HepG2 (cell line): ENCODE data around the gene CCDC33. TPM values are rescaled to one million over a fixed set of nuclear protein-coding genes. Genes with fewer than 3 reads are reported as not detected.

Source experiments
- CBX2 ChIP-seq, 2 experiments: fragments of 200-600 bp in 1 of 2; sonication (generic); formaldehyde crosslinking in 1 of 2; IDR thresholded peaks; 2 replicates each; pipeline versions ENCODE4 v1.7.0 to v1.8.1; 2018 to 2022; ENCODE audit warnings: low read depth in 2 of 2, low read length in 1 of 2, mild to moderate bottlenecking in 1 of 2, missing genetic modification reagents in 1 of 2
- CEBPG ChIP-seq: IDR thresholded peaks from 2 replicates; pipeline ENCODE4 v1.6.1; 2016
- HOXA3 ChIP-seq: sonication (generic); formaldehyde crosslinking; IDR thresholded peaks from 2 replicates; pipeline ENCODE4 v1.5.0; 2020; ENCODE audit warnings: missing genetic modification reagents
- RCOR2 ChIP-seq: IDR thresholded peaks from 2 replicates; pipeline ENCODE4 v1.6.1; 2016; ENCODE audit warnings: missing biosample characterization, missing genetic modification reagents
- SIN3B ChIP-seq: fragments of 150-350 bp; IDR thresholded peaks from 2 replicates; pipeline ENCODE4 v1.6.1; 2014; ENCODE audit warnings: low read length
- STAG1 ChIP-seq: sonication (generic); formaldehyde crosslinking; IDR thresholded peaks from 2 replicates; pipeline ENCODE4 v1.4.0; 2020; ENCODE audit warnings: missing genetic modification reagents
- THYN1 ChIP-seq: sonication (generic); formaldehyde crosslinking; IDR thresholded peaks from 2 replicates; pipeline ENCODE4 v1.8.1; 2023; ENCODE audit warnings: low read depth, mild to moderate bottlenecking, moderate library complexity, missing genetic modification reagents, borderline replicate concordance
- ZNF331 ChIP-seq: sonication (generic); formaldehyde crosslinking; IDR thresholded peaks from 2 replicates; pipeline ENCODE4 v1.4.0; 2020; ENCODE audit warnings: missing genetic modification reagents
- polyA plus RNA-seq, 8 experiments: library from polyadenylated mRNA; depleted of rRNA in 3 of 8; stranded (reverse) in 7 of 8; unstranded in 1 of 8; fragments of >200 nt; fragmentation: Illumina TruSeq in 4 of 8; extraction: Trizol in 4 of 8; gene quantifications; 2 replicates each; pipeline versions ENCODE4 v1.2.1 to v1.2.3, GENCODE V29; 2011 to 2016; ENCODE audit warnings: low read depth in 4 of 8, missing spikeins in 1 of 8, mixed read lengths in 1 of 8; ENCODE audit not compliant: insufficient read depth in 1 of 8
- total RNA-seq, 5 experiments: library from RNA; depleted of rRNA; stranded (reverse); fragments of >200 nt; fragmentation: Illumina TruSeq; extraction: Trizol; gene quantifications; 2 replicates each; pipeline ENCODE4 v1.2.3, GENCODE V29; 2016; ENCODE audit warnings: low read depth in 1 of 5
- TF ChIP-seq, protein P1 (sequence below), 2 experiments: sonication (generic) in 1 of 2; formaldehyde crosslinking in 1 of 2; IDR thresholded peaks; 2 replicates each; pipeline versions ENCODE4 v1.6.1 to v1.9.0; 2014 to 2022; ENCODE audit warnings: antibody characterized with exemption in 1 of 2, borderline replicate concordance in 1 of 2, inconsistent platforms in 1 of 2, low read depth in 1 of 2, missing genetic modification reagents in 1 of 2
- TF ChIP-seq, protein P2 (sequence below): sonication (generic); formaldehyde crosslinking; IDR thresholded peaks from 2 replicates; pipeline ENCODE4 v1.5.0; 2020; ENCODE audit warnings: mild to moderate bottlenecking, missing genetic modification reagents, borderline replicate concordance
- TF ChIP-seq, protein P3 (sequence below): sonication (generic); formaldehyde crosslinking; IDR thresholded peaks from 2 replicates; pipeline ENCODE4 v1.9.0; 2022; ENCODE audit warnings: missing genetic modification reagents, mild to moderate bottlenecking, borderline replicate concordance
- TF ChIP-seq, protein P4 (sequence below): IDR thresholded peaks from 2 replicates; pipeline ENCODE4 v1.6.1; 2012; ENCODE audit warnings: low read length, improper control_type of control experiment
- TF ChIP-seq, protein P5 (sequence below): sonication (generic); formaldehyde crosslinking; IDR thresholded peaks from 2 replicates; pipeline ENCODE4 v1.8.1; 2023; ENCODE audit warnings: mild to moderate bottlenecking, moderate library complexity, missing genetic modification reagents

CCDC33 gene
- total and polyA plus RNA-seq, 2 of the 13 experiments (the other 11 are each of a cell fraction or from before 2014, with no cell fraction given) = 0.30 TPM; not detected in 1

DNA sequence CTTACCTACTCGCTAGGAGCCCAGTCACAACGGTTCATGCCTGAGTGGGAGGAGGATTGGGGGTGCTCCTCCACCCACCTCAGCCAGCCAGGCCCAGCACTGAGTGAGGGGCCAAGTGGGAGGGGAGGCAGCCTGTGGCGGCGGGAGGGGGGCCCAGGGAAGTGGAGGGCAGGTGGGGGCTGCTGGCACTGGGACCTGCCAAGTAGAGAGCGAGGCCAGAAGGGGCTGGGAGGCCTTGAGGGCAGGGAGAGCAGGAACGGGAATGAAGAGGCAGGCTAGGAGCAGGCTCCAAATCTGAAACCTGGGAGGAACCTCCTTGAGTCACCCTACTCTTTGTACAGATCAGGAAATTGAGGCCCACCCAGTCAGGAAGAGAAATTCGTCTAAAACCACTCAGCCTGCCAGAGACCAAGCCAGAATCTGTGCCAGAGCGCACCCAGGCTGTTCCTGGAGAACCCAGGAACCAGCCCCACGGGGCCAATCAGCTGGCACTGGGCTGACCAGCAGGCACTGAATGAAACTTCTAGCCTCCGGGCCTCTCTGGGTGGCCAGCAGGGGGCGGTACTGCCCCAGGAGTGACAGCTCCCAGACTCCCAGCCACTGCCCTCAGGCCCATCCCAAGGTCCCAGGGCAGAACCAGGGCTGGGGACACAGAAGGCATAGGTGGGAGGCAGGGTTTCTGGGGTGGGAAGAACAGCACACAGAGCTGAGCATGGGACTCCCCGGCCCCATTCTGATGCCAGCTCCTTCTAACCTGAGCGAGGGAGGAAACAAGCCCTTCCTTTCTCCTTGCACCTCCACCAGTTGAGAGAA, 146.1 kb downstream of the CCDC33 start (continued):
- TF ChIP-seq, protein P1, sequence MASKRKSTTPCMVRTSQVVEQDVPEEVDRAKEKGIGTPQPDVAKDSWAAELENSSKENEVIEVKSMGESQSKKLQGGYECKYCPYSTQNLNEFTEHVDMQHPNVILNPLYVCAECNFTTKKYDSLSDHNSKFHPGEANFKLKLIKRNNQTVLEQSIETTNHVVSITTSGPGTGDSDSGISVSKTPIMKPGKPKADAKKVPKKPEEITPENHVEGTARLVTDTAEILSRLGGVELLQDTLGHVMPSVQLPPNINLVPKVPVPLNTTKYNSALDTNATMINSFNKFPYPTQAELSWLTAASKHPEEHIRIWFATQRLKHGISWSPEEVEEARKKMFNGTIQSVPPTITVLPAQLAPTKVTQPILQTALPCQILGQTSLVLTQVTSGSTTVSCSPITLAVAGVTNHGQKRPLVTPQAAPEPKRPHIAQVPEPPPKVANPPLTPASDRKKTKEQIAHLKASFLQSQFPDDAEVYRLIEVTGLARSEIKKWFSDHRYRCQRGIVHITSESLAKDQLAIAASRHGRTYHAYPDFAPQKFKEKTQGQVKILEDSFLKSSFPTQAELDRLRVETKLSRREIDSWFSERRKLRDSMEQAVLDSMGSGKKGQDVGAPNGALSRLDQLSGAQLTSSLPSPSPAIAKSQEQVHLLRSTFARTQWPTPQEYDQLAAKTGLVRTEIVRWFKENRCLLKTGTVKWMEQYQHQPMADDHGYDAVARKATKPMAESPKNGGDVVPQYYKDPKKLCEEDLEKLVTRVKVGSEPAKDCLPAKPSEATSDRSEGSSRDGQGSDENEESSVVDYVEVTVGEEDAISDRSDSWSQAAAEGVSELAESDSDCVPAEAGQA (IDR thresholded peaks at IDR 0.05; ENCODE audit: low read depth) = no peak
- TF ChIP-seq, protein P1 (CRISPR knock-in tag; IDR thresholded peaks at IDR 0.05; ENCODE audit: borderline replicate concordance) = no peak
- TF ChIP-seq RCOR2 (CRISPR knock-in tag) = no peak
- peak; percentile 99 for TF ChIP-seq STAG1 (CRISPR knock-in tag)
- TF ChIP-seq, protein P2, sequence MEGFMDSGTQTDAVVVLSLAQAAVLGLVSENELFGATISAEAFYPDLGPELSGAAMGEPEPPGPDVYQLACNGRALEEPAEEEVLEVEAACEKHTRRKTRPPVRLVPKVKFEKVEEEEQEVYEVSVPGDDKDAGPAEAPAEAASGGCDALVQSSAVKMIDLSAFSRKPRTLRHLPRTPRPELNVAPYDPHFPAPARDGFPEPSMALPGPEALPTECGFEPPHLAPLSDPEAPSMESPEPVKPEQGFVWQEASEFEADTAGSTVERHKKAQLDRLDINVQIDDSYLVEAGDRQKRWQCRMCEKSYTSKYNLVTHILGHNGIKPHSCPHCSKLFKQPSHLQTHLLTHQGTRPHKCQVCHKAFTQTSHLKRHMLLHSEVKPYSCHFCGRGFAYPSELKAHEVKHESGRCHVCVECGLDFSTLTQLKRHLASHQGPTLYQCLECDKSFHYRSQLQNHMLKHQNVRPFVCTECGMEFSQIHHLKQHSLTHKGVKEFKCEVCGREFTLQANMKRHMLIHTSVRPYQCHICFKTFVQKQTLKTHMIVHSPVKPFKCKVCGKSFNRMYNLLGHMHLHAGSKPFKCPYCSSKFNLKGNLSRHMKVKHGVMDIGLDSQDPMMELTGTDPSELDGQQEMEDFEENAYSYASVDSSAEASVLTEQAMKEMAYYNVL (CRISPR knock-in tag) = no peak
- TF ChIP-seq, protein P3, sequence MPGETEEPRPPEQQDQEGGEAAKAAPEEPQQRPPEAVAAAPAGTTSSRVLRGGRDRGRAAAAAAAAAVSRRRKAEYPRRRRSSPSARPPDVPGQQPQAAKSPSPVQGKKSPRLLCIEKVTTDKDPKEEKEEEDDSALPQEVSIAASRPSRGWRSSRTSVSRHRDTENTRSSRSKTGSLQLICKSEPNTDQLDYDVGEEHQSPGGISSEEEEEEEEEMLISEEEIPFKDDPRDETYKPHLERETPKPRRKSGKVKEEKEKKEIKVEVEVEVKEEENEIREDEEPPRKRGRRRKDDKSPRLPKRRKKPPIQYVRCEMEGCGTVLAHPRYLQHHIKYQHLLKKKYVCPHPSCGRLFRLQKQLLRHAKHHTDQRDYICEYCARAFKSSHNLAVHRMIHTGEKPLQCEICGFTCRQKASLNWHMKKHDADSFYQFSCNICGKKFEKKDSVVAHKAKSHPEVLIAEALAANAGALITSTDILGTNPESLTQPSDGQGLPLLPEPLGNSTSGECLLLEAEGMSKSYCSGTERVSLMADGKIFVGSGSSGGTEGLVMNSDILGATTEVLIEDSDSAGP = peak; percentile 54; the same call in 1 of the 2 replicates
- TF ChIP-seq HOXA3 (CRISPR knock-in tag) = no peak
- TF ChIP-seq, protein P4, sequence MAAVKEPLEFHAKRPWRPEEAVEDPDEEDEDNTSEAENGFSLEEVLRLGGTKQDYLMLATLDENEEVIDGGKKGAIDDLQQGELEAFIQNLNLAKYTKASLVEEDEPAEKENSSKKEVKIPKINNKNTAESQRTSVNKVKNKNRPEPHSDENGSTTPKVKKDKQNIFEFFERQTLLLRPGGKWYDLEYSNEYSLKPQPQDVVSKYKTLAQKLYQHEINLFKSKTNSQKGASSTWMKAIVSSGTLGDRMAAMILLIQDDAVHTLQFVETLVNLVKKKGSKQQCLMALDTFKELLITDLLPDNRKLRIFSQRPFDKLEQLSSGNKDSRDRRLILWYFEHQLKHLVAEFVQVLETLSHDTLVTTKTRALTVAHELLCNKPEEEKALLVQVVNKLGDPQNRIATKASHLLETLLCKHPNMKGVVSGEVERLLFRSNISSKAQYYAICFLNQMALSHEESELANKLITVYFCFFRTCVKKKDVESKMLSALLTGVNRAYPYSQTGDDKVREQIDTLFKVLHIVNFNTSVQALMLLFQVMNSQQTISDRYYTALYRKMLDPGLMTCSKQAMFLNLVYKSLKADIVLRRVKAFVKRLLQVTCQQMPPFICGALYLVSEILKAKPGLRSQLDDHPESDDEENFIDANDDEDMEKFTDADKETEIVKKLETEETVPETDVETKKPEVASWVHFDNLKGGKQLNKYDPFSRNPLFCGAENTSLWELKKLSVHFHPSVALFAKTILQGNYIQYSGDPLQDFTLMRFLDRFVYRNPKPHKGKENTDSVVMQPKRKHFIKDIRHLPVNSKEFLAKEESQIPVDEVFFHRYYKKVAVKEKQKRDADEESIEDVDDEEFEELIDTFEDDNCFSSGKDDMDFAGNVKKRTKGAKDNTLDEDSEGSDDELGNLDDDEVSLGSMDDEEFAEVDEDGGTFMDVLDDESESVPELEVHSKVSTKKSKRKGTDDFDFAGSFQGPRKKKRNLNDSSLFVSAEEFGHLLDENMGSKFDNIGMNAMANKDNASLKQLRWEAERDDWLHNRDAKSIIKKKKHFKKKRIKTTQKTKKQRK = no peak
- TF ChIP-seq SIN3B = no peak
- TF ChIP-seq CEBPG (CRISPR knock-in tag) = no peak
- TF ChIP-seq, protein P5, sequence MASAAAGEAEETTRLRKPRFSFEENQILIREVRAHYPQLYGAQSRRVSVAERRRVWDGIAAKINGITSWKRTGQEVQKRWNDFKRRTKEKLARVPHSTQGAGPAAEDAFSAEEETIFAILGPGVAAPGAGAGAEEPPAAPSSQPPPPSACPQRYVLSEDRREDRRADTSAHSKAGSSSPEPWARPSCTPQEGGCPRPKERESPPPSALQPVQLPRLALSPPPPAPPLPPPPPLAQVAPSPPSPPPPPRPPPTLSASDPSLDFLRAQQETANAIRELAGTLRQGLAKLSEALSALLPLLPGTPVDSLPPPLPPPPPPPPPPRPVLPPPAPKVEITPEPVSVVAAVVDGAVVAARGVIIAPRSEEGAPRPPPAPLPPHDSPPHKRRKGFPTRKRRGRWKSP (CRISPR knock-in tag) = no peak
- TF ChIP-seq CBX2 (IDR thresholded peaks at IDR 0.05; ENCODE audit: low read depth, low read length) = no peak
- TF ChIP-seq CBX2 (CRISPR knock-in tag; IDR thresholded peaks at IDR 0.05; ENCODE audit: low read depth) = no peak
- TF ChIP-seq ZNF331 (CRISPR knock-in tag) = peak; percentile 71; the same call in 1 of the 2 replicates
- TF ChIP-seq THYN1 (CRISPR knock-in tag) = no peak
